DOHH2 (cell line): ENCODE data around the gene EFCAB12.

Experiments
- EZH2phosphoT487 ChIP-seq: fragments of 200-600 bp; sonication (generic); IDR thresholded peaks from 2 replicates; pipeline ENCODE4 v1.6.1; 2017; ENCODE audit warnings: borderline replicate concordance, mild to moderate bottlenecking, antibody characterized with exemption, low read length, moderate library complexity, mixed read lengths
- TF ChIP-seq, protein P1 (sequence below): fragments of 200-600 bp; sonication (generic); IDR thresholded peaks from one replicate; pipeline ENCODE4 v1.5.1; 2014; ENCODE audit warnings: antibody characterized with exemption, mild to moderate bottlenecking, low read depth, low read length; ENCODE audit not compliant: poor library complexity, severe bottlenecking

DNA sequence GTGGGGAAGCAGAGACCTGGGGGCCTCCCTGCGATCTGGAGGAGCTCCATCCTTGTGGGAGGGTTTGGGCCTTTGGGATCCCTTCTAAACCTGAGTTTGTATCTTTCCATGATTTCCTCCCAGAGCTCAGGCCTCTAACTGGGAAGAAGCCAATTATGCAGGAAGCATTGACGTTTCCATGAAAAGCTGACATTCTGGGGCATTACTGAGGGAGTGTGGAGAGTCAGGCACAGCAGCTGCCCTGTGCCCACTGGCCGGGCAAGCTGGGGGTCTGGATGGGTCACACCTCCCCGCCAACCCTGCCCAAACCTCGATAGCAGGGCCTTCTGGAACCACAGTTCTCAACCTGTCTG is 74.9 kb downstream of the EFCAB12 start:
- TF ChIP-seq, protein P1, sequence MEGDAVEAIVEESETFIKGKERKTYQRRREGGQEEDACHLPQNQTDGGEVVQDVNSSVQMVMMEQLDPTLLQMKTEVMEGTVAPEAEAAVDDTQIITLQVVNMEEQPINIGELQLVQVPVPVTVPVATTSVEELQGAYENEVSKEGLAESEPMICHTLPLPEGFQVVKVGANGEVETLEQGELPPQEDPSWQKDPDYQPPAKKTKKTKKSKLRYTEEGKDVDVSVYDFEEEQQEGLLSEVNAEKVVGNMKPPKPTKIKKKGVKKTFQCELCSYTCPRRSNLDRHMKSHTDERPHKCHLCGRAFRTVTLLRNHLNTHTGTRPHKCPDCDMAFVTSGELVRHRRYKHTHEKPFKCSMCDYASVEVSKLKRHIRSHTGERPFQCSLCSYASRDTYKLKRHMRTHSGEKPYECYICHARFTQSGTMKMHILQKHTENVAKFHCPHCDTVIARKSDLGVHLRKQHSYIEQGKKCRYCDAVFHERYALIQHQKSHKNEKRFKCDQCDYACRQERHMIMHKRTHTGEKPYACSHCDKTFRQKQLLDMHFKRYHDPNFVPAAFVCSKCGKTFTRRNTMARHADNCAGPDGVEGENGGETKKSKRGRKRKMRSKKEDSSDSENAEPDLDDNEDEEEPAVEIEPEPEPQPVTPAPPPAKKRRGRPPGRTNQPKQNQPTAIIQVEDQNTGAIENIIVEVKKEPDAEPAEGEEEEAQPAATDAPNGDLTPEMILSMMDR = no peak
- no peak for TF ChIP-seq EZH2phosphoT487
